ENCODE measurements around the gene MCM3. TPM values are rescaled to one million over a fixed set of nuclear protein-coding genes. Genes with fewer than 3 reads are reported as not detected.

Gene MCM3
- polyA plus RNA-seq, 1 donor from 2014 or later: 56.1 TPM

GRCh38 chr6:52245425-52245824 lies 39.1 kb downstream of the MCM3 start:
- H3K27ac Mint-ChIP-seq: no peak overlapping the region
- no peaks in the 10 kb centered on the region for H3K9me3 Mint-ChIP-seq
- H3K4me1 Mint-ChIP-seq: no peaks in the 10 kb centered on the region
- H3K4me3 Mint-ChIP-seq: no peak overlapping the region
- H3K27me3 Mint-ChIP-seq: peaks cover 17% of the 10 kb centered on the region
- peaks cover 2% of the 10 kb centered on the region for H3K36me3 Mint-ChIP-seq

GRCh38 chr6:52244400-52244799 lies 40.1 kb downstream of the MCM3 start, which contains the start of gene IL17F:
TSS of gene IL17F (minus strand) at chr6:52244500. CDS start at chr6:52244429, 71 bp downstream.
- Mint-ChIP-seq H3K27ac (no peak within 1 kb of the TSS), H3K27me3 (peaks cover 17% of the 10 kb centered on the region), H3K36me3 (peaks cover 2% of the 10 kb centered on the region), H3K9me3 (no peaks in the 10 kb centered on the region), H3K4me3 (no peak within 1 kb of the TSS), H3K4me1 (no peaks in the 10 kb centered on the region)

GRCh38 chr6:52243282-52243893 lies 41.2 kb downstream of the MCM3 start:
- no peak overlapping the region for H3K27ac Mint-ChIP-seq
- peaks cover under 1% of the 10 kb centered on the region for H3K36me3 Mint-ChIP-seq
- H3K9me3 Mint-ChIP-seq: no peaks in the 10 kb centered on the region
- H3K27me3 Mint-ChIP-seq: peaks cover 12% of the 10 kb centered on the region
- H3K4me1 Mint-ChIP-seq: no peaks in the 10 kb centered on the region
- no peak overlapping the region for H3K4me3 Mint-ChIP-seq

- no peaks in the 10 kb centered on the region for H3K36me3 Mint-ChIP-seq
- no peaks in the 10 kb centered on the region for H3K9me3 Mint-ChIP-seq
- H3K4me3 Mint-ChIP-seq: no peak overlapping the region
- no peaks in the 10 kb centered on the region for H3K4me1 Mint-ChIP-seq
- peaks cover 13% of the 10 kb centered on the region for H3K27me3 Mint-ChIP-seq
- H3K27ac Mint-ChIP-seq: no peak overlapping the region
Measured at GRCh38 chr6:52241819-52242218, 42.7 kb downstream of the MCM3 start.

- H3K27ac Mint-ChIP-seq: no peak overlapping the region
- no peaks in the 10 kb centered on the region for H3K9me3 Mint-ChIP-seq
- H3K36me3 Mint-ChIP-seq: peaks cover 2% of the 10 kb centered on the region
- no peak overlapping the region for H3K4me3 Mint-ChIP-seq
- no peaks in the 10 kb centered on the region for H3K4me1 Mint-ChIP-seq
- peaks cover 14% of the 10 kb centered on the region for H3K27me3 Mint-ChIP-seq
Measured at GRCh38 chr6:52233975-52234823, 50.3 kb downstream of the MCM3 start.

GRCh38 chr6:52233005-52233404 lies 51.5 kb downstream of the MCM3 start:
- no peak overlapping the region for H3K4me3 Mint-ChIP-seq
- H3K4me1 Mint-ChIP-seq: no peaks in the 10 kb centered on the region
- H3K9me3 Mint-ChIP-seq: no peaks in the 10 kb centered on the region
- H3K36me3 Mint-ChIP-seq: peaks cover 2% of the 10 kb centered on the region
- no peak overlapping the region for H3K27ac Mint-ChIP-seq
- peaks cover 10% of the 10 kb centered on the region for H3K27me3 Mint-ChIP-seq

DNA sequence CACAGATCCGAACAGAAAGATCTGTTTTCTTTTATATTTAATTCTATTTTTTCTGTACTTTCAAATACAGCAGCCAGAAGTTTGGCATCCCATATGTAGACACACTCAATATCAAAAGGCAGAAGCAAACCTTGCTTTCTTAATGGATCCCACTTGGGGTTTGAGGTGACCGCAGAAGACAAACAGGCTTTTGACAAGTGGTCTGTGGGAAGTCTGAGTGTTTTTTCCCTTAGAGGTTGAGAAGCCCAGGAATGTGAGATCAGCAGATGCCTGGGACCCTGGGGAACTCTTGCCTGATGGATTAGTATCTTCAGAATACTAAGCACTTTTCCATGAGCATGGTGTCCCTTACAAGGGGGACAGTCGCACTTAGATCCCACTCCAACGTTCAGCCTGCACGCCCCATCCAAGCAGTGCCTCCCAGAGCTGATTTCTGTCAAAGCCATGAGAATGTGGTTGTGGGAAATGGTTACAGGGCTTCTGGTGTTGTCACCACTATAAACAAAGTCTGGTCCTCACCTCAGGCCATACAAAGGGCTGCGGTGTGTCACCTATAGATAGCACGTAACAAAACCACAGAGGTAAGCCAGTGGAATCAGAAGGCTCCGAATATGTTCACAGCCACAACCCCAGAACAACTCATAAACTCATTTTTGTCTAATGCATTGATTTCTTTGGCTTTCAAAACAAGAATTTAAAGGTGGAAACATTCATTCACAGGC lies 53.0 kb downstream of the MCM3 start:
- peaks cover 2% of the 10 kb centered on the region for H3K36me3 Mint-ChIP-seq
- no peaks in the 10 kb centered on the region for H3K27me3 Mint-ChIP-seq
- peaks cover 0 to 2% (median 0%) of the 10 kb centered on the region in 3 donors for H3K4me1 Mint-ChIP-seq
- H3K9me3 Mint-ChIP-seq: no peaks in the 10 kb centered on the region
- no peak overlapping the region for H3K4me3 Mint-ChIP-seq
- H3K27ac Mint-ChIP-seq: no peak overlapping the region

- no peaks in the 10 kb centered on the region for H3K9me3 Mint-ChIP-seq
- H3K4me1 Mint-ChIP-seq: peaks cover 0 to 2% (median 0%) of the 10 kb centered on the region in 3 donors
- no peak overlapping the region for H3K4me3 Mint-ChIP-seq
- no peak overlapping the region for H3K27ac Mint-ChIP-seq
- H3K27me3 Mint-ChIP-seq: no peaks in the 10 kb centered on the region
- peaks cover 2% of the 10 kb centered on the region for H3K36me3 Mint-ChIP-seq
Measured at GRCh38 chr6:52230685-52231084, 53.9 kb downstream of the MCM3 start.

DNA sequence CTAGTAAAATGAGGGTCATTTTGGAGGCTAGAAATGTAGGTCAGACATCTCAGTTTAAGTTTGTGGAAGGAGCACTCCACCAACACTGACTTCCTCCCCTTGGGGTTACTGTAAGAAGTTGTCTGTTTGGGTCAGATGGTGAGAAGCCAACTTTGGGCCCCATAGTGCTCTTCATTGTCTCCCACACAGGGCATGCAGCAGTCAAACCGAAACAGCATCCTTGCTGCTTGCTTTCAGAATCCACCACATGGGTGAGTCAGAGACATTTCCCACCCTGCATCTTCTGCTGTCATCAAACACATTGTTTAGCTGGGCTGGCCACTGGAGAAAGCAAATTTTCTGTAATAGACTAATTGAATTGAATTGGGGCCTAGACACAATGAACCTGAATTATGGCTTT lies 57.0 kb downstream of the MCM3 start:
- Mint-ChIP-seq H3K27ac (no peak overlapping the region), H3K4me3 (no peak overlapping the region), H3K9me3 (no peaks in the 10 kb centered on the region), H3K27me3 (peaks cover 1% of the 10 kb centered on the region), H3K36me3 (peaks cover 2% of the 10 kb centered on the region), H3K4me1 (peaks cover 0 to 2% (median 0%) of the 10 kb centered on the region in 3 donors)

DNA sequence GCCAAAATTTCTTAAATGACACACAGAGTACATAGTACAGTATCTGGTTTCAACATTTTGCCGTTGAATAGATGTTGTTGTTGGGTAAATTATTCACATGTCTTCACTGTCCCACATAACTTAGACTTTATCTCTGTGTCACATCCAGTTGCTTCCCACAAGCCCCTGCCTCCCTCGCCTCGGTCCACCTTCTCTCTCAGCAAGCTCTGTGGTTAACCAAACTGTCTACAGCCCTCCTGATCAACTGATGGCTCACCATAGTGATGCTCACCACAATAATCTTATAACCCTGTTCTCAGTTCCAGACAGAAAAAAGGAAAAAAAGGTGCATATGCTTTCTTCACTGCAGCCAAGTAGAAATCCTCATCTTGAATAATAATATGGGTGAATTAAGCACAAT lies 63.2 kb downstream of the MCM3 start:
- Mint-ChIP-seq H3K36me3 (no peaks in the 10 kb centered on the region), H3K4me3 (no peak overlapping the region), H3K4me1 (no peaks in the 10 kb centered on the region), H3K27me3 (peaks cover 1% of the 10 kb centered on the region), H3K9me3 (no peaks in the 10 kb centered on the region), H3K27ac (no peak overlapping the region)

DNA sequence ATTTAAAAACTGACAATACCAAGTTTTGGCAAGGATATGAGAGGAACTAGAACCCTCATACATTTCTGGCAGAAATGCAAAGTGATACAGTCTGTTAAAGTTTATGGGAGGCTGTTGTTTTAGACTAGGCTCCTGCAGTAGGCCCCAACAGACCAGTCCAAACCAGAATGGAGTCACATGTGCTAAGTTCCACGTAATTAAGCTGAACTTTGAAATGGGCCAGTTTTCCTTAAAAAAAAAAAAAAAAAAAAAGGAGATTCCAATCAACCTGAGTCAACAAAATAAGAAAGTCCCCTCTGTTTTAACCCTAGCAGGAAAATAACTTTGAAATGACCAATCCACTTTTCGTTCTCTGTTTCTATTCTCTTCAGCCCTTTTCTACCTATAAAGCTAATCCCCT lies 66.8 kb downstream of the MCM3 start:
- Mint-ChIP-seq H3K9me3 (no peaks in the 10 kb centered on the region), H3K4me1 (no peaks in the 10 kb centered on the region), H3K27ac (no peak overlapping the region), H3K4me3 (no peak overlapping the region), H3K27me3 (no peaks in the 10 kb centered on the region), H3K36me3 (no peaks in the 10 kb centered on the region)

GRCh38 chr6:52216932-52217575 lies 67.5 kb downstream of the MCM3 start:
- Mint-ChIP-seq H3K36me3 (no peaks in the 10 kb centered on the region), H3K27me3 (no peaks in the 10 kb centered on the region), H3K4me3 (no peak overlapping the region), H3K27ac (no peak overlapping the region), H3K9me3 (no peaks in the 10 kb centered on the region), H3K4me1 (no peaks in the 10 kb centered on the region)

GRCh38 chr6:52215787-52216186 lies 68.8 kb downstream of the MCM3 start:
- H3K27me3 Mint-ChIP-seq: peaks cover 4% of the 10 kb centered on the region
- no peak overlapping the region for H3K4me3 Mint-ChIP-seq

More at GRCh38 chr6:52215787-52216186, 68.8 kb downstream of the MCM3 start:
- Mint-ChIP-seq H3K9me3 (no peaks in the 10 kb centered on the region), H3K4me1 (no peaks in the 10 kb centered on the region), H3K27ac (no peak overlapping the region), H3K36me3 (no peaks in the 10 kb centered on the region)
